SK-N-SH (cell line): ENCODE measurements around the gene HOMER3. TPM values are rescaled to one million over a fixed set of nuclear protein-coding genes. Genes with fewer than 3 reads are reported as not detected.

Experiments used
- CTCF ChIA-PET: fragments of 300-600, 350-600 bp; formaldehyde crosslinking; extraction: SDS; loops from one replicate; lab custom pipeline; 2021; lab: Yijun Ruan, JAX
- POLR2A ChIA-PET: fragments of 350-600 bp; sonication (Branson Sonifier 250); formaldehyde crosslinking; extraction: SDS; loops from one replicate; lab custom pipeline; 2020; ENCODE audit warnings: antibody characterized with exemption, inconsistent platforms; lab: Yijun Ruan, JAX
- DNase-seq: peaks from one replicate; pipeline ENCODE4 v3.0.0; 2012
- H2AFZ ChIP-seq: fragments of 200-600 bp; sonication (generic); 2 replicates; pipeline ENCODE4 v1.8.1; 2016; ENCODE audit warnings: antibody characterized with exemption, mild to moderate bottlenecking, low read depth
- H3F3A ChIP-seq: fragments of 200-600 bp; sonication (generic); replicated peaks from 2 replicates; pipeline ENCODE3; 2016; ENCODE audit warnings: antibody characterized with exemption, mild to moderate bottlenecking; ENCODE audit not compliant: insufficient read depth
- H3K27ac ChIP-seq, 2 experiments: fragments of 200-500 bp in 1 of 2; fragments of 200-600 bp in 1 of 2; sonication (Bioruptor generic) in 1 of 2; sonication (generic), shearing (Covaris generic) in 1 of 2; 2 replicates each; pipeline versions ENCODE4 v1.5.1 to v1.6.1; 2014 to 2016; ENCODE audit warnings: low read depth in 2 of 2, inconsistent platforms in 1 of 2, low read length in 1 of 2, mild to moderate bottlenecking in 1 of 2, mixed read lengths in 1 of 2
- H3K27me3 ChIP-seq: fragments of 200-600 bp; sonication (generic), shearing (Covaris generic); 2 replicates; pipeline ENCODE4 v1.6.1; 2016; ENCODE audit warnings: mixed run types; ENCODE audit not compliant: insufficient read depth
- H3K36me3 ChIP-seq, 2 experiments: fragments of 200-500 bp in 1 of 2; fragments of 200-600 bp in 1 of 2; sonication (Bioruptor generic) in 1 of 2; sonication (generic) in 1 of 2; replicated peaks in 1 of 2; 2 replicates each; pipeline versions ENCODE3 to v1.5.1; 2014 to 2016; ENCODE audit warnings: low read length in 1 of 2, mild to moderate bottlenecking in 1 of 2; ENCODE audit not compliant: insufficient read depth in 2 of 2, control insufficient read depth in 1 of 2
- H3K4me1 ChIP-seq, 2 experiments: fragments of 200-500 bp in 1 of 2; fragments of 200-600 bp in 1 of 2; sonication (Bioruptor generic) in 1 of 2; sonication (generic), shearing (Covaris generic) in 1 of 2; 2 replicates each; pipeline versions ENCODE4 v1.5.1 to v1.6.1; 2014 to 2016; ENCODE audit warnings: low read depth in 1 of 2, low read length in 1 of 2, mixed run types in 1 of 2; ENCODE audit not compliant: insufficient read depth in 2 of 2, control insufficient read depth in 1 of 2
- H3K4me2 ChIP-seq: fragments of 200-600 bp; sonication (generic), shearing (Covaris generic); 2 replicates; pipeline ENCODE4 v1.6.1; 2017; ENCODE audit warnings: mixed run types
- H3K4me3 ChIP-seq, 2 experiments: fragments of 200-500 bp in 1 of 2; fragments of 200-600 bp in 1 of 2; sonication (Bioruptor generic) in 1 of 2; sonication (generic), shearing (Covaris generic) in 1 of 2; 2 replicates each; pipeline versions ENCODE4 v1.5.1 to v1.8.1; 2014 to 2016; ENCODE audit warnings: low read depth in 2 of 2, inconsistent platforms in 1 of 2, low read length in 1 of 2, mild to moderate bottlenecking in 1 of 2, mixed read lengths in 1 of 2, moderate library complexity in 1 of 2
- H3K79me2 ChIP-seq: fragments of 200-600 bp; sonication (generic); 2 replicates; pipeline ENCODE4 v1.8.1; 2017; ENCODE audit warnings: mild to moderate bottlenecking; ENCODE audit not compliant: insufficient read depth
- H3K9ac ChIP-seq: fragments of 200-600 bp; sonication (generic); 2 replicates; pipeline ENCODE4 v1.6.1; 2017; ENCODE audit warnings: mixed run types
- H3K9me2 ChIP-seq: fragments of 200-600 bp; sonication (generic); 2 replicates; pipeline ENCODE4 v1.6.1; 2017; ENCODE audit warnings: mixed run types
- H3K9me3 ChIP-seq: fragments of 200-600 bp; sonication (generic); 2 replicates; pipeline ENCODE4 v1.6.1; 2017; ENCODE audit warnings: mixed run types, mild to moderate bottlenecking, moderate library complexity
- H4K20me1 ChIP-seq: fragments of 200-600 bp; sonication (generic); 2 replicates; pipeline ENCODE4 v1.6.1; 2017; ENCODE audit warnings: mild to moderate bottlenecking, mixed run types; ENCODE audit not compliant: insufficient read depth
- CHD2 ChIP-seq: fragments of 150-350 bp; IDR thresholded peaks from 2 replicates; pipeline ENCODE4 v1.6.1; 2018; ENCODE audit warnings: low read length; ENCODE audit not compliant: partially characterized antibody
- ELF1 ChIP-seq: IDR thresholded peaks from 2 replicates; pipeline ENCODE4 v1.4.0; 2012
- EP300 ChIP-seq, 2 experiments: IDR thresholded peaks; 2 replicates each; pipeline versions ENCODE4 v1.4.0 to v1.6.1; 2012; ENCODE audit warnings: borderline replicate concordance in 1 of 2, low read depth in 1 of 2, low read length in 1 of 2
- EZH2phosphoT487 ChIP-seq: fragments of 200-600 bp; sonication (generic); IDR thresholded peaks from 2 replicates; pipeline ENCODE4 v1.6.1; 2017; ENCODE audit warnings: low read depth, mixed run types, mild to moderate bottlenecking, antibody characterized with exemption, moderate library complexity, borderline replicate concordance
- FOSL2 ChIP-seq: IDR thresholded peaks from 2 replicates; pipeline ENCODE4 v1.4.0; 2012; ENCODE audit warnings: low read depth, mild to moderate bottlenecking, moderate library complexity, borderline replicate concordance
- FOXJ3 ChIP-seq: sonication (generic); formaldehyde crosslinking; IDR thresholded peaks from 2 replicates; pipeline ENCODE4 v1.5.1; 2020; ENCODE audit warnings: mild to moderate bottlenecking, missing genetic modification reagents
- FOXM1 ChIP-seq: IDR thresholded peaks from 2 replicates; pipeline ENCODE4 v1.4.0; 2012; ENCODE audit warnings: low read depth, mild to moderate bottlenecking
- GABPA ChIP-seq: IDR thresholded peaks from 2 replicates; pipeline ENCODE4 v1.4.0; 2012; ENCODE audit warnings: low read depth, mild to moderate bottlenecking
- JUND ChIP-seq: IDR thresholded peaks from 2 replicates; pipeline ENCODE4 v1.4.0; 2012
- MAX ChIP-seq: IDR thresholded peaks from 2 replicates; pipeline ENCODE4 v1.4.0; 2012; ENCODE audit warnings: low read depth
- MEF2A ChIP-seq: IDR thresholded peaks from 2 replicates; pipeline ENCODE4 v1.4.0; 2012; ENCODE audit warnings: low read depth, borderline replicate concordance
- MXI1 ChIP-seq: IDR thresholded peaks from 2 replicates; pipeline ENCODE4 v1.6.1; 2012; ENCODE audit warnings: mild to moderate bottlenecking, low read depth, low read length, improper control_type of control experiment
- NFIC ChIP-seq: IDR thresholded peaks from 2 replicates; pipeline ENCODE4 v1.4.0; 2012; ENCODE audit warnings: borderline replicate concordance
- NRF1 ChIP-seq: IDR thresholded peaks from 2 replicates; pipeline ENCODE4 v1.6.1; 2012; ENCODE audit warnings: low read depth, mild to moderate bottlenecking, low read length
- PBX3 ChIP-seq: IDR thresholded peaks from 2 replicates; pipeline ENCODE4; 2012
- POLR2AphosphoS5 ChIP-seq: IDR thresholded peaks from 2 replicates; pipeline ENCODE4 v1.6.1; 2012; ENCODE audit warnings: low read depth, low read length
- RFX5 ChIP-seq: IDR thresholded peaks from 2 replicates; pipeline ENCODE4 v1.6.1; 2012; ENCODE audit warnings: mild to moderate bottlenecking, improper control_type of control experiment, low read length
- TCF12 ChIP-seq: IDR thresholded peaks from 2 replicates; pipeline ENCODE4 v1.4.0; 2012
- TEAD4 ChIP-seq: IDR thresholded peaks from 2 replicates; pipeline ENCODE4 v1.4.0; 2012; ENCODE audit warnings: mild to moderate bottlenecking, borderline replicate concordance; ENCODE audit not compliant: insufficient read depth
- YY1 ChIP-seq: IDR thresholded peaks from 2 replicates; pipeline ENCODE4 v1.4.0; 2012; ENCODE audit warnings: low read depth, mild to moderate bottlenecking
- WGBS: methylation state at CpG from one replicate; pipeline ENCODE4 v1.1.6; 2017; ENCODE audit warnings: low lambda C conversion rate; 5-methylcytosine and 5-hydroxymethylcytosine counted together
- polyA plus RNA-seq, 3 experiments: library from polyadenylated mRNA; depleted of rRNA; stranded (reverse); fragments of >200 nt; gene quantifications; 2 replicates each; pipeline ENCODE4 v1.2.3, GENCODE V29; 2012
- TF ChIP-seq, protein P1 (sequence below): fragments of 200-600 bp; sonication (generic); IDR thresholded peaks from 2 replicates; pipeline ENCODE4 v1.6.1; 2017; ENCODE audit warnings: antibody characterized with exemption, mild to moderate bottlenecking, moderate library complexity
- TF ChIP-seq, protein P2 (sequence below): IDR thresholded peaks from 2 replicates; pipeline ENCODE4 v1.4.0; 2012; ENCODE audit warnings: low read depth, borderline replicate concordance

Gene HOMER3
- polyA plus RNA-seq, 1 of the 3 experiments (the other 2 are of a cell fraction) = 83.0 TPM

- Histone ChIP-seq H3K4me2 (peak overlapping the region; percentile 98), H3F3A (peaks cover 9% of the 10 kb centered on the region), H3K36me3 (peaks cover 0 to 3% of the 10 kb centered on the region in 2 experiments), H3K27me3 (no peaks in the 10 kb centered on the region), H4K20me1 (no peaks in the 10 kb centered on the region)
- peak; percentile 97 for DNase-seq
- TF ChIP-seq YY1 (no peak), MAX (no peak), MXI1 (peak; percentile 83), JUND (no peak)
- TF ChIP-seq, all 33 proteins: peak for 1
- POLR2A ChIA-PET = interaction anchor here (1.2 to 1.7 kb wide), 3 partner anchors 21 to 92 kb away, joined by 3 to 4 read pairs (median 4); partner anchors contain the start of genes COPE and DDX49
- Histone ChIP-seq H3K9ac (no peak overlapping the region), H3K4me1 (peaks cover 0 to 24% of the 10 kb centered on the region in 2 experiments; a peak in 1 of 4 replicates), H3K27ac (peak overlapping the region in 1 of 2 experiments; percentile 51; a peak in 1 of 4 replicates), H3K9me2 (no peaks in the 10 kb centered on the region), H2AFZ (no peak overlapping the region), H3K79me2 (no peaks in the 10 kb centered on the region), H3K4me3 (peak overlapping the region; percentile 61 to 72), H3K9me3 (no peaks in the 10 kb centered on the region)
- 11% methylated on average over 5 of the region's 28 CpGs for whole genome bisulfite sequencing
- CTCF ChIA-PET = interaction anchor here (0.6 to 6.3 kb wide), 37 partner anchors 10 to 444 kb away, joined by 3 to 76 read pairs (median 5); partner anchors contain the start of genes COPE, DDX49 and REX1BD
These were observed 46.6 kb downstream of the HOMER3 start for GRCh38 chr19:18894254-18895037.

- Histone ChIP-seq H3K27ac (no peak overlapping the region; a peak in 1 of 4 replicates), H3K79me2 (no peaks in the 10 kb centered on the region)
- TF ChIP-seq, protein P1, sequence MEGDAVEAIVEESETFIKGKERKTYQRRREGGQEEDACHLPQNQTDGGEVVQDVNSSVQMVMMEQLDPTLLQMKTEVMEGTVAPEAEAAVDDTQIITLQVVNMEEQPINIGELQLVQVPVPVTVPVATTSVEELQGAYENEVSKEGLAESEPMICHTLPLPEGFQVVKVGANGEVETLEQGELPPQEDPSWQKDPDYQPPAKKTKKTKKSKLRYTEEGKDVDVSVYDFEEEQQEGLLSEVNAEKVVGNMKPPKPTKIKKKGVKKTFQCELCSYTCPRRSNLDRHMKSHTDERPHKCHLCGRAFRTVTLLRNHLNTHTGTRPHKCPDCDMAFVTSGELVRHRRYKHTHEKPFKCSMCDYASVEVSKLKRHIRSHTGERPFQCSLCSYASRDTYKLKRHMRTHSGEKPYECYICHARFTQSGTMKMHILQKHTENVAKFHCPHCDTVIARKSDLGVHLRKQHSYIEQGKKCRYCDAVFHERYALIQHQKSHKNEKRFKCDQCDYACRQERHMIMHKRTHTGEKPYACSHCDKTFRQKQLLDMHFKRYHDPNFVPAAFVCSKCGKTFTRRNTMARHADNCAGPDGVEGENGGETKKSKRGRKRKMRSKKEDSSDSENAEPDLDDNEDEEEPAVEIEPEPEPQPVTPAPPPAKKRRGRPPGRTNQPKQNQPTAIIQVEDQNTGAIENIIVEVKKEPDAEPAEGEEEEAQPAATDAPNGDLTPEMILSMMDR = no peak
- TF ChIP-seq FOSL2 (no peak), ELF1 (no peak), POLR2AphosphoS5 (no peak), FOXJ3 (no peak), TEAD4 (no peak), FOXM1 (no peak), EZH2phosphoT487 (no peak), GABPA (no peak), CHD2 (no peak), PBX3 (no peak), RFX5 (no peak), MEF2A (no peak), NFIC (no peak), NRF1 (no peak), EP300 (IDR thresholded peaks at IDR 0.05; ENCODE audit: borderline replicate concordance in 1 of 2, low read depth in 1 of 2, low read length in 1 of 2) (no peak), JUND (no peak), TCF12 (no peak)
- TF ChIP-seq, protein P2, sequence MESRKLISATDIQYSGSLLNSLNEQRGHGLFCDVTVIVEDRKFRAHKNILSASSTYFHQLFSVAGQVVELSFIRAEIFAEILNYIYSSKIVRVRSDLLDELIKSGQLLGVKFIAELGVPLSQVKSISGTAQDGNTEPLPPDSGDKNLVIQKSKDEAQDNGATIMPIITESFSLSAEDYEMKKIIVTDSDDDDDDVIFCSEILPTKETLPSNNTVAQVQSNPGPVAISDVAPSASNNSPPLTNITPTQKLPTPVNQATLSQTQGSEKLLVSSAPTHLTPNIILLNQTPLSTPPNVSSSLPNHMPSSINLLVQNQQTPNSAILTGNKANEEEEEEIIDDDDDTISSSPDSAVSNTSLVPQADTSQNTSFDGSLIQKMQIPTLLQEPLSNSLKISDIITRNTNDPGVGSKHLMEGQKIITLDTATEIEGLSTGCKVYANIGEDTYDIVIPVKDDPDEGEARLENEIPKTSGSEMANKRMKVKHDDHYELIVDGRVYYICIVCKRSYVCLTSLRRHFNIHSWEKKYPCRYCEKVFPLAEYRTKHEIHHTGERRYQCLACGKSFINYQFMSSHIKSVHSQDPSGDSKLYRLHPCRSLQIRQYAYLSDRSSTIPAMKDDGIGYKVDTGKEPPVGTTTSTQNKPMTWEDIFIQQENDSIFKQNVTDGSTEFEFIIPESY = no peak
- TF ChIP-seq, all 33 proteins: peak for 0
- no peak overlapping the region for H3K4me2 ChIP-seq
- no peaks in the 10 kb centered on the region for H3K27me3 ChIP-seq
- no peak overlapping the region; a peak in 1 of 4 replicates for H3K4me3 ChIP-seq
- no peak overlapping the region for H3K9ac ChIP-seq
- no peaks in the 10 kb centered on the region for H3K9me2 ChIP-seq
- DNase-seq = peak; percentile 53
- no peaks in the 10 kb centered on the region for H4K20me1 ChIP-seq
- ChIA-PET POLR2A (interaction anchor here (1.2 to 1.6 kb wide), 2 partner anchors 25 to 93 kb away, joined by 3 to 4 read pairs; partner anchors contain the start of genes COPE and DDX49), CTCF (interaction anchor here (0.8 to 6.3 kb wide), 25 partner anchors 10 to 443 kb away, joined by 3 to 76 read pairs (median 5); partner anchors contain the start of genes COPE, DDX49 and REX1BD)
- no peaks in the 10 kb centered on the region for H3K9me3 ChIP-seq
- peaks cover 0 to 24% of the 10 kb centered on the region in 2 experiments; a peak in 1 of 4 replicates for H3K4me1 ChIP-seq
- H3F3A ChIP-seq = peaks cover 9% of the 10 kb centered on the region
- H2AFZ ChIP-seq = no peak overlapping the region
- WGBS = 59% methylated on average over 16 of the region's 18 CpGs
- no peaks in the 10 kb centered on the region for H3K36me3 ChIP-seq
These were observed 47.3 kb downstream of the HOMER3 start for GRCh38 chr19:18893587-18894253.
